Fibroblast of the aortic adventitia (primary cell): ENCODE data around the gene DENND6B. TPM values are rescaled to one million over a fixed set of nuclear protein-coding genes. Genes with fewer than 3 reads are reported as not detected.

ENCODE experiments used
- DNase-seq: peaks from one replicate; pipeline ENCODE4 v3.0.0-alpha.2; 2010; ENCODE audit warnings: low read depth
- H3K4me3 ChIP-seq: 2 replicates; pipeline ENCODE4 v1.5.1; 2011; ENCODE audit warnings: low read depth, mild to moderate bottlenecking, control low read depth, low read length, moderate library complexity
- total RNA-seq: library from RNA; depleted of rRNA; stranded (reverse); fragments of >200 nt; gene quantifications from 2 replicates; pipeline ENCODE4 v1.2.3, GENCODE V29; 2012; ENCODE audit warnings: low replicate concordance
- TF ChIP-seq, protein P1 (sequence below): IDR thresholded peaks from 2 replicates; pipeline ENCODE4 v1.5.1; 2011; ENCODE audit warnings: mild to moderate bottlenecking, low read length, control low read depth, inconsistent platforms; ENCODE audit not compliant: insufficient read depth

Gene DENND6B
- total RNA-seq, 1 donor = 4.3 TPM

DNA sequence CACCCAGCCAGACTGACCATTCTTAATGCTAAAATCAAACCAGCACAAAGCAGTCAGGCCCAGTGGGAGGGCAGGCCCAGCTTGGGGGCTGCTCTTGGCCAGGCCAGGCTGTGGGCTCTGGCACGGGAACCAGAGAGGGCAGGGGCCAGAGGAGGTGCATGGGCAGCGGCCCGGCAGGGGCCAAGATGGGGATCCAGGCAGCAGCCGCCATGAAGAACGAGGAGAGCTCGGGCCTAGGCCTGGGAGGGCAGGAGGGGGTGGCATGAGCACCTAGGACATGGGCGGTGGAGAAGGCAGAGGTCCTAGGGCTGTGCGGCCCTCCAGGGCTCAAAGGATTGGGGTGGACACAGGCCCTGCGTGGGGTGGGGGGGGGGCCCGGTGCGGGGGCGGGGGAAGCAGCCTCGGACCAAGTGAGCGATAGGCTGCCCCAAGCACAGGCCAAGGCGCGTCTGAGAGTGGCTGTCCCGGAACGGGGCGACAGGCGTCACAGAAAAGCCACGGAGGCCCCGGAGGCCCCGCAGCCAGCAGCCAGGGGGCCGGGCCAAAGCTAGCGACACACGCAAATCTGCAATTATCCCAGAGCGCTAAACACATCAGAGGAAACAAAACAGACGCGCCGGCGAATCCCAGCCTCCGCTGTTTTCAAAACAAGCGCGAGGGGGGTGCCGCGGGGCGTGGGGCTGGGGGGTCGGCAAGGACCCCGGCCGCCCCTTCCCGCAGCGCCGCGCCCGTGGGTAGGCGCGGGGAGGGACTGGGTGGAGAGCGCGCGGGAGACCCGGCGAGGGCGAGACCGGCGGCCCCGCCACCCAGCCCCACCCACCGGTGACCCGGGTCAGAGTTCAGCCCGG lies 27.7 kb downstream of the DENND6B start:
- DNase-seq = no peak
- TF ChIP-seq, protein P1, sequence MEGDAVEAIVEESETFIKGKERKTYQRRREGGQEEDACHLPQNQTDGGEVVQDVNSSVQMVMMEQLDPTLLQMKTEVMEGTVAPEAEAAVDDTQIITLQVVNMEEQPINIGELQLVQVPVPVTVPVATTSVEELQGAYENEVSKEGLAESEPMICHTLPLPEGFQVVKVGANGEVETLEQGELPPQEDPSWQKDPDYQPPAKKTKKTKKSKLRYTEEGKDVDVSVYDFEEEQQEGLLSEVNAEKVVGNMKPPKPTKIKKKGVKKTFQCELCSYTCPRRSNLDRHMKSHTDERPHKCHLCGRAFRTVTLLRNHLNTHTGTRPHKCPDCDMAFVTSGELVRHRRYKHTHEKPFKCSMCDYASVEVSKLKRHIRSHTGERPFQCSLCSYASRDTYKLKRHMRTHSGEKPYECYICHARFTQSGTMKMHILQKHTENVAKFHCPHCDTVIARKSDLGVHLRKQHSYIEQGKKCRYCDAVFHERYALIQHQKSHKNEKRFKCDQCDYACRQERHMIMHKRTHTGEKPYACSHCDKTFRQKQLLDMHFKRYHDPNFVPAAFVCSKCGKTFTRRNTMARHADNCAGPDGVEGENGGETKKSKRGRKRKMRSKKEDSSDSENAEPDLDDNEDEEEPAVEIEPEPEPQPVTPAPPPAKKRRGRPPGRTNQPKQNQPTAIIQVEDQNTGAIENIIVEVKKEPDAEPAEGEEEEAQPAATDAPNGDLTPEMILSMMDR = no peak
- no peak overlapping the region for H3K4me3 ChIP-seq

DNA sequence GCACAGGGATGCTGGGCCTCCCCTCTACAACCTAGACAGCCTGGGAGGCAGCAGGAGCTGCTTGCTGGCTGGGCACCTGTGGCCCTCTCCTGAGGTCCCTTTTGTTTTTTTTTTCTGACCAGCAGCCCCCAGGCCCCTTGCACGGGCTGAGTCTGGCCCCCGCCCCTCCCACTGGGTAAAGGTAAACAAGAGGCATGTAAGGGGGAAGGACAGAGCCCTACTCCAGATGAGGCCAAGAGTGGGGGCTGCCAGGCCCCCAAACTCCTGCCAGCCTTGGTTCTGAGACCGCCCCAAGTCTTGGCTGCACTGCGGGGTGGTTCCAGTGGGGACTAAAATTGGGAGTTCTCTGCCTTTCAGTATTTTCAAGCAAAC lies 28.6 kb downstream of the DENND6B start:
- H3K4me3 ChIP-seq = no peak overlapping the region
- TF ChIP-seq, protein P1 = no peak
- DNase-seq = no peak

DNA sequence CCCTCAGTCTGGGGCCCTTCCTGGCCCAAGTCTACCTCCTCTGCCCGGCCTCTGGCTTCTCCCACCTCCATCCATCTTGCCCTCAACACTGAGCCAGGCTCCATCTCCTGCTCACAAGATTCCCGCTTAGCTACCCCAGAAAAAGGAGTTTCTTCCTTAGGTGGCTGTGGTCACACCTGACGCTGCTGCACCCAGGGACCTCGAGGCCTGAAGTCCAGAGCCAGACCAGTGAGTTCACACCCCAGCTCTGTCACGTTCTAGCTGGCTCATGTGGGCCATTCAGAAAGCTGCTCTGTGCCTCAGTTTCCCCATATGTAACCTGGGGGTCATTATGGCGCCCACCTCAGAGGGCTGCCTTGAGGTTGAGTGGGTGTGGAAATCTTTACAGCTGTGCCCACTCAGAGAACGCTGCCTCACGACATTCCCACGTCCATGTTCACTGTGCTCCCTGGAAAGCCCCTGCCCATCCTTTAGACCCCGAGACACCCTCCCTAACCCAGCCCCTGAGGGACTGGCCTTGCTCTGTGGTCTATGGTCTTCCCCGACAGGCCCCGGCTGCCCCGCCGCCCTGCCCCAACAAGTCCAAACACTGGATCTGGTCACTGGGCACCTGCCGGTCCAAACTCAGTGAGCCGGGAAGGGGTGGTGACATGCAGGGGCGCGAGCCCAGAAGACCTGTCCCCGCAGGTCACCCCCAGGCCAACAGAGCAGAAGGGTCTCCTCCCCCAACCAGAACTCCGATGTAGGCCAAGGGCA lies 29.1 kb downstream of the DENND6B start:
- TF ChIP-seq, protein P1 = no peak
- no peak for DNase-seq
- H3K4me3 ChIP-seq = no peak overlapping the region

DNA sequence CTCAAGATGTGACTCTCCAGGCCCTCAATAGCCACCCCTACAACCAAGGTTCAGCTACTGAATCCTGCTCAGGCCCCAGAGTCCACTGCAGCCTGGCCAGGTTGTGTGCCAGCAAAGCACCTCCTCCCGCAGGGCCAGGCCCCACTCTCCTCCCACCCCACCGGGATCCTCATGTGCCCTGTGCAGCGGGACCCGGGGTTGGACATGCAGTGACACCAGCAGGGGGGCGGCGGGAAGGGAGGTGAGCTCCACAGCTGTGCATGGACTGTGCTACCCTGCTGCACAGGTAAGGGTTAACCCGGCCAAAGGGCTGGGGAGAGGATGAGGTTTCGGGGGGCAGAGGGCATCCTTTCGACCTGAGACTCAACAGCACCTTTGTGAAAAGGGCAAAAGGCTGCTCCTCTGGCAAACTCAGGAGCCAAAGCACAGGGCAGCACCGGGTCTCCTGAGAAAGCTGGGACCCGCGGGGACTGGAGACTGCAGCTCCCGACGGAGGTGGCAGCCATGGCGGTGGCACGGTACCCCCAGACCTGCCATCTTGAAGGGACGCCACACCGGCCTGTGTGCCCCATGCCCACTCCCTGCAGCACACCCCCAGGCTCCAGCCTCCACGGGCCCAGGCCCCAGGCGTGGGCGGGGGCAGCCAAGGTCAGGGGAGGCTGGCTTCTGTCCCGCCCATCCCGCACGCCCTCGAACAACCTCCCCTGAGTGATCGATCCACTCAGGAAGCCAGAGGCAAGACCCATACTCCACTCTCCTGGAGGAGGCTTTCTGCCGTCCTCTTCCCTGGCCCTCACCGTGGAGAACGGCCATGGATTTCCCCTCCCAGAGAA lies 29.9 kb downstream of the DENND6B start:
- DNase-seq = no peak
- H3K4me3 ChIP-seq = no peak overlapping the region
- TF ChIP-seq, protein P1 = no peak

DNA sequence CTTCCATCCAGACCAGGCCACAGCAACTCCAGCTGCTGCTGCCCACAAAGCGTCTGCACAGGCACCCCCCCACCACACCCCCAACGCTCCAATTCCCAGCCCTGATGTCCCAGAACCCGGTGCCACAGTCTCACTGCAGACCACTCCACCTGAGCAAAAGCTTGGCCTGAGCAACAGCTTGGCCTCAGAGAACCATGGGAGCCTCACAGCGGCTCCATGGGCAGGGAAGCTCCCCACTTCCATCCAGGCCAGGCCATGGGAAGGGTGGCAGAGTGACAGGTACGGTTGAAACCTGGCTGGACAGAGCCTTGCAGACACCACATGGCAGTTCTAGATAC lies 32.5 kb downstream of the DENND6B start:
- TF ChIP-seq, protein P1 = no peak
- no peak overlapping the region for H3K4me3 ChIP-seq
- DNase-seq = no peak

DNA sequence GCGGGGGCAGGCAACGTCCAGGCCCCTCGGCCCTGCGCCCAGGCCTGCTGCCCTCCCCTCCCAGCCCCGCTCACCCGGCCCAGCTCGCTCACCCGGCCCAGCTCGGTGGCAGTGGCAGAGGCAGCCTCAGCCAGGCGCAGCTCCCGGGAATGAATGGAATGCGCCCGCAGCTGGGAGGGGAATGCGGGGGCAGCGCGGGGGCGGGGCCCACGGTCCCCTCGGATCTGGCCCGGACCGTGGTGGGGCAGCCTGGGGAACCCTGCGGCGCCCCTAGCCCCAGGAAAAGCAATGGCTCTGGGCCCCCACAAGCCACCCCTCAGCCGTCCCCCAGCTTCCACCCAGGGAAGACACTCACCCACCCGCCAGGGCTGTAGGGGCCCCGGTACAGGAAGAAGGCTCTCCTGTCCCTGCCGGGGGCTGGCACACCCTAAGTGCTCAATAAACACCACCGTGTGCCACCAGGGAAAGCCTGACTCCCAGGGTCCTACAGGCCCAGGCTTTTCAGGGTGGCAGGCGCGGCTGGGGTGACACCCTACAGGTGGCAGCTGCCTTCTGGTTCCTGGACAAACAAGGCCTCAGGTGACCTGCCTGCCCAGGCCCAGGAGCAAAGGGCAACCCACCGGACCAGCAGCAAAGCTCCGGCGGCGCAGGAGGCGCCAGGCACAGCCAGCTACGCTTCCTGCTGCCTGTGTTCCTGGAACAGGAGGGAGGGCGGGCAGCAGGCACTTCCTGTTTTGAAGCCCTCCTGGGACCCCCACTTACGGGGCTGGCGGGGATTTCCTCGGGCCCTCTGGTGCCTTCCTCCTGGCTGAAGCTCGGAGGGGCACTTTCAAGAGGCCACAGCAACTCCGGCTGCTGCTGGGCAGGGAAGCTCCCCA lies 33.1 kb downstream of the DENND6B start:
- H3K4me3 ChIP-seq = no peak overlapping the region
- TF ChIP-seq, protein P1 = no peak
- peak; percentile 67 for DNase-seq
